Muscle of back (tissue), 11 donors: ENCODE results near the gene KIF1A. TPM values are rescaled to one million over a fixed set of nuclear protein-coding genes. Genes with fewer than 3 reads are reported as not detected.

Source experiments
- DNase-seq, 3 donors: peaks; one replicate each; pipeline versions ENCODE4 v3.0.0 to v3.0.0-alpha.2; 2013
- polyA plus RNA-seq, 10 donors: library from polyadenylated mRNA; unstranded; fragments of 120-200 nt; gene quantifications; one replicate each; pipeline ENCODE4 v1.2.1, GENCODE V29; 2013; ENCODE audit not compliant: insufficient read length in 10 of 10

Gene KIF1A
- polyA plus RNA-seq, 10 donors = 2.2 to 6.0 (median 4.6) TPM

DNA sequence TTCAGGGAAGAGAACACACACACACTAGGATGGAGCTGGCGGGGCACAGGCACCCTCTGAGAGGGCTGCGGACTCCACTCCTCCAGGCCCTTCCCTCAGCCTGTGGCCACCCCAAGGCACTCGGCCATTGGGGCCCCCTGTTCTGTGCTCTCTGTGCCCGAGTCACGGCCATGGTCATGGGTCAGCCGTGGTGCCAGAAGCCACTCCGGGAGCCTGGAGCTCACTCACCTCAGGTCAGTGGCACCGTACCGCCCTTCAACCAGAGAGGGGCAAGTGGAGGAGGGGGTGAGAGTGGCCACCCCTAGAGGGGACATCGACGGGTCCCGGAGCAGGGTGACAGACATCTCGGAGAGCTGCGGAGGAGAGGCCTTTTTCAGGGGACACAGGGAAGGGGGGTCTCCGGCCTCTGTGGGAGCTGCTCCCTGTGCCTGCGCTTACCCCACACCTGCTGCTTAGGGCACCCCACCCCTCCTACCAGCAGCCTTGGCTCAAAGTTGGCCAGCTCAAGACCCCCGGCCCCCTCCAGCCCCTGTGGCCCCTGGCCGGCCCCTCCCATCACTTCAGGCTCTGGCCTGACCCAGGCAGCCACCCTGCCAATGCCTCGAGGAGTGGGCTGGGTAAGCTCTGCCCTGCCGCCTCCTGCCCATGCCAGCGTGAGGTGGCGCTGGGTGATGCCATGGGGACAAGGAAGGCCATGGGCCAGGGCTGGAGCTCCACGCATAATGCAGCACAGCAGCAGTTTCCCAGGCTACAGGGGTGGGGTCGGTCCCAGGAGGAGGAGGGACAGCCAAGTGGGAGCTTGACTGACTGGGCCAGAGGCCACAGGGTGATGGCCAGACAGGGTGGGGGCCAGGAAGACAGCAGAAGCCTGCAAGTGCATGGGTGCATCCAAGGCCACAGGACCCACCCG is 99.1 kb downstream of the KIF1A start:
- no peak for DNase-seq

DNA sequence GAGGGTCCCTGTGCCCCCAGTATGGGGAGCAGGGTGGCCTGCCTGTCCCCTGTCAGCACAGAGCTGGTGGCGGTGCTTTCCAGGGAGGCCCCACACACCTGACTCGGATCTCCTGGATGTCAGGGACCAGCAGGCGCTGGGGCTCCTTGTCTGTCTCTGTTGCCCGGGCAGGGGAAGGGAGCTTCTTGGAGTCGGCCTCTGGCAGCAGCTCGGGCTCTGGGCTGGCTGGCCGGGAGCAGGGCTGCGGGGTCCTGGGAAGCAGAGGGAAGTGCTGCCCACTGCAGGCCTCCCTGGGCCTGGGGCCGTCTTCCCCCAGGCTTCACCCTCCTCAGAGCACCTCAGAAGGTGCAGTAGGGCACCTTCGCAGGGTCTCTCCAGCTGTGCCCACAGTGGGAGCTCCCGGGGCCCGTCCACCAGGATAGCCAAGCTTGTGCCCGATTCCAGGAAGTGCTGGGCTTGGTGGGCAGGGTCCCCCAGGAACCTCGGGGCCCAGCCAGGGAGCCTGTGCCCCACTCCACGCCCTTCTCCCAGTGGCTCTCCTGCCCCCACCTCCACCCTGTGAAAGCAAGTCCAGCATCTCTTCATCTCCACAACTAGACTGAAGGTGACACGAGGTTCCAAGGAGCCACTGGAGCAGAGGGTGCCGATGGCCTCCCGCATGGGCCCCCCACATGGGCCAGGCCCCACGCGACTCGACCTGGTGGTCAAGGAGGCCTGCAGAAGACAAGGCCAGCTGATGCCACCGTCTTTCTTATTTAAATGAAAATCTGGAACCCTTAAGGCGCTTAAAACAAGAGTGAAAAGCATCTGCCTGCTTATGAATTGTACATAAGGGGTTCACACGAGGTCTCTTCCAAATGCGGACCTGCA is 100.1 kb downstream of the KIF1A start:
- DNase-seq = no peak

GRCh38 chr2:240718896-240719490 is 101.0 kb downstream of the KIF1A start:
- DNase-seq = no peak

DNA sequence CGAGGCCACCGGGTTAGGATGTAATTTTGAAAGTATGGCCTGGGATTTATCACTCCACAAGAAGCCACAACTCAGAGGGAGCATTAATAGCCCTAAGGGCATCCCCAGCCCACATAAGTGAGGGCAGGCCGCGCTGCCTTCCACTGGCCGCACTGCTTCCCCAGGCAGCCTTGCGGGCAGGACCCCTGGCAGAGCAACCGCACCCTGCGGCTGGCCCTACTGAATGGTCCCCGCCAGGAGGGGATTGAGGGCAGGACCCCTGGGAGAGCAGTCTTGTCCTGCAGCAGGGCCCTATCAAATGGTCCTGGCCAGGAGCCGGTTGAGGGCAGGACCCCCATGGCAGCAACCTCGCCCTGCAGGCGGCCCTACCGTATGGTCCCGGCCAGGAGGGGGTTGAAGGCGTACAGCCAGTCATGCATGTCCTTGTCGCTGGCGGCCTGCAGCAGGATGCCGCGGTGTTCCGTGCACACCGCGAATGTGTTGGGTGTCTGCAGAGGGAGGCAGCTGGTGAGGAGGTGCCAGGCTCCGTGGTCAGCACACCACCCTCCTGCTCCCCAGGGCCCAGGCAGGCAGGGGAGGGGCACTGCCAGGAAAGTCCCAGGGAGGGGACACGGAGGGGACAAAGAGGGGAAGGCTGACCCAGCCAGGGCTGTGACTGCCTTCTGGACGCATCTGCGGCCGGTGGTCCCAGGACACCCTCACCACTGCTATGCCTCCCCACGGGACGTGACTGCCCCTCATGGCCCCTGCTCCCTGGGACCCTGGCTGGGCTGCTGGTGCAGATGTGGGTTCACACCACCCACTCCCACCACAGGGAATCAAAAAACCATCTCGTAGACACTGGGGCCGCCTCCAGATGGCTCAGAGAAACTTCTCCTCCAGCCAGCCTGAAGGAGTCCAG is 102.1 kb downstream of the KIF1A start:
- no peak for DNase-seq

DNA sequence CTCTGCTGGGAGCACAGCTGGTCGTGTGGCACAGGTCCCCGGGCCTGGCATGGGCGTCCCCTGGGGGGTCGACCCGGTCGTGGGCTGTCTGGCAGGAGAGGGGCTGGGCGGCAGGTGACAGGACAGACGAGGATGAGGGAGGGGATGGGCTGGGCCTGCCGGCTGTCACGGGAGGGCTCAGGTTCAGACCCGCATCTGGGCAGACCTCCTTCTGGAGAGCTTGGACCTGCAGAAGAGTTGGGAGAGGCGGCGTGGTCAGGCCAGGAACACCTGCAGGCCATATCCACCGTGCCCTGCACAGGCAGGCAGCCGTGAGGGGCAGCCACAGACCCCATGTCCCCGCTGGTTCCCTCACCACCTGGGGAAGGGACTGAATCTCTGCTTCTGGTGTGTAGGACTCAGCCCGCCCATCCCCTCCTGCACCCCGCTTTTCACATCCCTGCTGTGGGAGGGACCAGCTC is 102.8 kb downstream of the KIF1A start:
- no peak for DNase-seq

- DNase-seq = no peak
These were observed 103.8 kb downstream of the KIF1A start for GRCh38 chr2:240716130-240716798.

DNA sequence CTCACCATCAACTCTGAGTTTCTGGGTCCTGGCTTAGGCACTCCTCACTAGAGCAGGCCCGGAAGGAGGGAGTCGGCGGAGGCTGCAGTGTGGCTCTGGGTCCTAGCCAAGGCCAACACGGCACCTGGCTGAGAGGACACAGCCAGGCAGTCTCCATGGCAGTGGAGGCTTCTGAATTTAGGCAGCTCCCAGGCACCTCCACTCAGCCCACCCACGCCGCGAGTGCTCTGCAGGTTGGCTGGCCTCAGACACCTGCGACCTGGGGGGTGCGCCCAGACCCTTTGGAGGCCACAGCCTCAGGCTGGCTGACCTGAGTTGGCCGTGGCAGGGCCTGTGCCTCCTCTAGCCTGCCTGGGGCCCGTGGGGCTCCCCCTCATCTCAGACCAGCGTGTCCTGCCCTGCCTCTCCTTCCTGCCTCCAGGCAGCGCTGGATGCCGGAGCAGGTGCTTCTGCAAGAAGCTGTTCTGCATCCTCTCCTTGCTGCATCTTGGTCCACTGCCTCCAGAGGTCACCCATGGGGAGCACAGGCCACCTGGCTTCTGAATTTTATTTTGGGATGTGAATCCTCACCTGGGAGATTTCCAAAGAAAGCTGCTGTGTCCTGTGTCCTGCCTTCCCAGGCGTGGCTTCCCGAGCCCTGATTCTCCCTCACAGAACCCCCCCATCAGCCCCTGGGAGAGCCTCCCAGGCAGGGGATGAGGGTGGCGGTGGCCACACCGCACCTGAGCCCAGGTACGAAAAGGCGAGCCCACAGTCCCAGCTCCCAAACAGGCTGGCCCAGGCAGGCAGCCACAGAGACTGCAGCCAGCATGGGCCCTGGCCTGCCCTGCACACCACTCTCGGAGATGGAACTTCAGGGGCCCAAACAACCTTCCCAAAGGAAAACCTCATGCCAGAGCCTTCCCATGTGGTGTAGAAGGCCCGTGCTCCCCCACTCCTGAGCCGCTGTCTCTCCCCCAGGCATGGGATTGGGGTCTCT is 105.0 kb downstream of the KIF1A start:
- DNase-seq = no peak

DNA sequence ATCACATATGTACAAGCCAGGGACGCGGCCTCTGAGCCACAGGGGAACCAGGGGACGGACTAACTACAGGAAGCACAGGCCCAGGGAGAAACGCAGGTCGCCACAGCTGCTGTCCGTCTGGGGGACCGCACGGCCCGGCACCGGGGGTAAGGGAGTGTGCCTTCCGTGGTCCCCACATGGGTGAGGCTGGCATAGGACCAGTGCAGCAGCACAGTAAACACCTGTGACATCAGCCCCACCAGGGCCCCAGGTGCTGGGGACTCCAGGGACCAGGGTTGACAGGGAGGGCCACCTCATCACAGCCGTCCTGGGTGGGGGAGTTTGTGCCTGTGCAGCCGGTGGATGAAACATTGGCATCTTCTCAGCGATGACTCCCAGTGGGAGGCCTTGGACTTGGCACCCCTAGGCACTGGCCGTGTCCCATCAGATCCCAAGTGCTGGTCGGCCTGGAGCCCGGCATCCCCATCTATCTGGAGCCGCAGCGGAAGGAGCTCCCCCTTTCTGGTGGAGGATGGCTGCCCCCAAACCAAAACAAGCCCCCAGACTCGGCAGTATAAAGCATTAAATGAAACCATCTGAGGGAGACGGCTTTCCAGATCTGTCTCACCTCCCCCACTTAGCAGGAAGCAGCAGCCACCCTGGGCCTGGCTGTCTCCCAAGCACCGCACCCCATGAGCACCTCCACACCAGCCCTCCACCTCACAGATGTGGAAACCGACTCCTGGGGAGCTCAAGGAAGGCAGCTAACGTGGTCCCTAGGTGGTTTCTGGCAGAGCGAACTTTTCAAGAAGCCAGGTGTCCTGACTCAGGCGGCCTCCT is 105.9 kb downstream of the KIF1A start:
- no peak for DNase-seq

DNA sequence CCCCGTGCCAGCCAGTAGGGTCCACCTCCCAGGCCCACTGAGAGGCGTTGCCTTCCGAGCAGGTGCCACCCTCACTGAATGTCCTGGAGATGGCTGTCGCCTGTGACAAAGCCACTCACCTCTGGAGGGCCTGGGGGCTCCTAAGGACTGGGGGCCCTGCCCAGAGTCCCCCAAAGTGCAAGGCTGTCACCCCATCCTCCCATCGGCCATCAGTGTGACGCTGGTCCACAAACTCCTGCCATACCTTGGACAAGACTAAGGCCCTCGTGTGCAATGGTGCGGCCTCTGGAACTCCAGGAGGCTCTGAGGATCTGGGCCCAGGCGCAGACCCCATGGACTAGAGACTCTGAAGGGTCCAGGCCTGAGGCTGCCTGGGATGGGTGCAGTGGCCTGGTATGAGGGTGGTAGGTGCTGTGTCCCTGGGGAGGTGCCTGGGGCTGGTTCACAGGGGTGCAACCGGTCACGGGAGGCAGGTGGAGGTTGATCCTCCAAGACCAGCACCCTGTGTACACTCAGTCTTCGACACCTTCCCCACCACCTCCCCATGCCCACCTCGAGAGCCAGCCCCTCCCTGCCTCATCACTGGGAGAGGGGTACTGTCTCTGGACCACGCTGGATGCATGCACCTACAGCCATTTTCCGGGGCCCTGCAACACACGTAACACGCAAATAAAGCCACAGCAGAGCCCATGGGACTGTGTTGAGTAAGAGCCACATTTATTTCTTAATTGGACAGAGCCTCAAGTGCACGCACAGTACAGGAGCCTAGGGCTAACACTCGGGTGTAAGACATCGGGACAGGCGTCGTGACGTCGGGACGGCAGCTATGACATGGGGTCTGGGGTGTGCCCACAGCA is 106.7 kb downstream of the KIF1A start:
- no peak for DNase-seq

DNA sequence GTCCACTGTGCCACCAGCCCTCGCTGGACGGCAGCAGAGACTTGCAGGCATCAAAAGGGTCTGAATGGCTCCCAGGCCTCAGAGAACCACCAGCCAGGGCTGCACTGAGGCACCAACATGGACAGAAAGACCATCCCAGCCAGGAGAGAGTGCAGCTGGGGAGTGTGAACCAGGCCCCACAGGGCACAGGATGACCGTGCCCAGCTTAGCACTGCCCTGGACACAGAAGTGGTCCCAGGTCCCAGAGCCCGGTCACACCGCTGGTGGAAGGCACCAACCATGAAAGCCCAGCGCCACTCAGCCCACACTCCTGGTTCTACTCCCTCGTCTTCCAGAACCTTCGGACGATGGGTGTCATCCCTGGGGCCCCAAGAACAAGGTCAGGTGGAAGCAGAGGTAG is 107.9 kb downstream of the KIF1A start:
- no peak for DNase-seq

DNA sequence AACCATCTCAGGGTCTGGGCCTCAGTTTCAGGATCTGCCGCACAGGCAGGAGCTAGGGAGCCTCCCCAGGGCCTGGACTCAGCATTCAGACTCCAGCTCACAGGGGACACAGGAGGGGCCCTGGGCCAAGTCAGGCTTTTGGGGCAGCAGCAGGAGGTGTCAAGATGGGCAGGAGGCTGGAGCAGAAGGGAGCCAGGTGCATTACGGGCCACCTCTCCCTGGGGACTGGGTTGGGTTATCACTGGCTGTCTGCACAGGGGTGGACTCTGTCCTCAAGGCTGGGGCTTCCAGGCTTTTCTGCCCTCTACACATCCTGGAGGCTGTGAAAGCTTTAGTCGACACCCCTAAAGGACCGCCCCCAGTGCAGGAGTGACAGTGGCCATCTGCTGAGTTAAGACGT is 108.3 kb downstream of the KIF1A start:
- no peak for DNase-seq

DNA sequence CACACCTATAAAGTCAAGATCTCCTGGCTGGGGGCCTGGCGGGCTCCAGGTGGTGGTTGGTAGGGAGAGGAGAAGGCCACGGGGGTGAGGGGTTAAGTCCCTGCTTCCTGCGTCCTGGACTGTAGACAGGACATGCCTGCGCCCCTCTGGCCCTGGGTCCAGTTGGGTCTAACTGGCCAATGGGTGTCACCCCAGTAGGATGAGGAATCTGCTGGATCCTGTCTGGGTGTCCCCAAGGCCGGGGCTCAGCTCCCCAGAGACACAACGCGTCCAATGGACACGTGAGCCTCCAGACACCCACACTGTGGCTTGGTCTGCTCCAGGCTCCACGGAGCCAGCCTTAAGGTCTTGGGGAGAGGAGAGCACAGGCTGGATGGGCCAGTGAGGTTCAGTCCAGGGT is 108.7 kb downstream of the KIF1A start:
- no peak for DNase-seq

- no peak for DNase-seq
These were observed 111.6 kb downstream of the KIF1A start for GRCh38 chr2:240708457-240708856.

DNA sequence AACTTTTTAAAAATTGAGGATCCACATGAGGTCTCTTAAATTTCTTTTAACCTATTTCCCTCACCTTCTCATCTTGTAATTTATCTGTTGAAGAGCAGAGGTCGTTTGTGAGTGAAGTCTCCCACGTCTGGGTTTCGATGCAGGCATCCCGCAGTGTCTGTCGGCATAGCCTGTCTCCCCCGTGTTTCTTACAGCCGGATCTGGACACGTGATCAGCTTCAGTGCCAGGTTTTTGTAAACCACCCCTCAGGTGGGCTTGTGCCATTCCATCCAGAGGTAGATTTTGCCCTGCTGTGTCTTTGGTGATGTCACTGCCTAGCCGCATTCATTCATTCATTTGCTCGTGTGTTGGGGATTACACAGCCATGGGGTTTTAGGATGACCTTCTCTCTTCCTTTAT is 112.2 kb downstream of the KIF1A start:
- no peak for DNase-seq

DNA sequence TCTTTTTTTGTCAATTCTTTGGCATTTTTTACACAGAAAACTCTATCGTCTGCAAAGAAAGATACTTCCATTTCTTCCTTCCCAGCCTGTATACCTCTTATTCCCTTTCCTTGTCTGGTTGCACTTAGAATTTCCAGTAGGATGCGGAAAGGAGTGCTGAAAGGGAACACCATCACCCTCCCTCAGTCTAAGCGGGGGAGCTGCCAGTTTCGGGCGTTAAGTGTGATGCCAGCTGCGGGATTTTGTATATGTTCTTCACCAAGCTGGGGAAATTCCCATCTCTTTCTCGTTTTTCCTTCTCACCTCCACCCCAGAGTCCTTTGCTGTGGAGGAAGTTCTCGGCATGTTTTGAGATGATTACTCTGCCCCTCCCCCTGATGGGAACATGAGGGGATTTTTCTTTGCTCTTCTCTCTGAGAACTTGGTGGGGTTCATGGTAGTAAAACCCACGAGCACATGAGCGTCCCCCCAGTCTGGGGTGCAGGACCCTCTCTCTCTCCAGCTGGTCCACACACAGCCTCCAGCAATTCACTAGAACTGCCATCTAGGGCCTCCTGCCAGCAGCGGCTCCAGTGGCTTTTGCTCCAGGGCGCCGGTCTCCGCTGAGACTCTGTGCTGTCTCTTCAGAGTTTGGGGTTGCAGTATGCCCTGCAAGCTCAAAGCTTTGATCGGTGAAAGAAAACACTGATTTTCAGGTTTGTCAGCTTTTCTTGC is 112.8 kb downstream of the KIF1A start:
- no peak for DNase-seq

- DNase-seq = no peak
These were observed 114.7 kb downstream of the KIF1A start for GRCh38 chr2:240705204-240705791.
